Heart left ventricle (tissue), 13 donors: Measurements from ENCODE around the gene TRERF1.

Source experiments
- CTCF ChIP-seq, 12 donors: fragments of 200-600 bp; sonication (generic) in 4 of 12; IDR thresholded peaks; one replicate each; pipeline versions ENCODE4 v1.5.0 to v1.8.0; 2018 to 2022; ENCODE audit warnings: antibody characterized with exemption in 12 of 12, mild to moderate bottlenecking in 5 of 12
- POLR2A ChIP-seq, 2 donors: fragments of 450-650 bp; IDR thresholded peaks; one replicate each; pipeline ENCODE4 v1.6.1; 2017; ENCODE audit warnings: antibody characterized with exemption in 2 of 2, mild to moderate bottlenecking in 2 of 2, moderate library complexity in 2 of 2
- donor health status: ischemic (EF 13 %, LVEDD 7.1; RV severe dilation, severe dysfunction).
- donor health status: DM: no; HTN: yes; CAD: no.
- donor health status: DM: no; HTN: no; CAD: no.
- donor health status: ischemic (EF 25% LVEDD 6.9; RV normal size, moderate dysfunction).
- donor health status: ischemic (EF 25% LVEDD 5.7; RV mildly dilated, moderate dysfunction).
- donor health status: ischemic (EF 35%, LVEDD 5.7; RV mildly dilated, moderate dysfunction).
- donor health status: nonischemic (EF 11% LVEDD 7.7; RV severe dilation, severe dysfunction).
- donor health status: DM: yes; HTN: yes; CAD: no.
- donor health status: PGD.
- donor health status: ischemic (EF 29% LVEDD 5.4; RV normal size, mild dysfunction).
- donor health status: nonischemic (EF 23%, LVEDD 6.1; RV moderate dilation, normal function).

GRCh38 chr6:42366999-42367352 lies 84.8 kb downstream of the TRERF1 start:
- TF ChIP-seq CTCF (IDR thresholded peaks at IDR 0.05) (no peak), POLR2A (IDR thresholded peaks at IDR 0.05) (no peak)
